Measurements from ENCODE around the gene KCTD4. TPM values are rescaled to one million over a fixed set of nuclear protein-coding genes. Genes with fewer than 3 reads are reported as not detected.

Gene KCTD4
- total and polyA plus RNA-seq, 2 donors (not counting 3 experiments of a cell fraction or from before 2014, with no cell fraction given): not detected

DNA sequence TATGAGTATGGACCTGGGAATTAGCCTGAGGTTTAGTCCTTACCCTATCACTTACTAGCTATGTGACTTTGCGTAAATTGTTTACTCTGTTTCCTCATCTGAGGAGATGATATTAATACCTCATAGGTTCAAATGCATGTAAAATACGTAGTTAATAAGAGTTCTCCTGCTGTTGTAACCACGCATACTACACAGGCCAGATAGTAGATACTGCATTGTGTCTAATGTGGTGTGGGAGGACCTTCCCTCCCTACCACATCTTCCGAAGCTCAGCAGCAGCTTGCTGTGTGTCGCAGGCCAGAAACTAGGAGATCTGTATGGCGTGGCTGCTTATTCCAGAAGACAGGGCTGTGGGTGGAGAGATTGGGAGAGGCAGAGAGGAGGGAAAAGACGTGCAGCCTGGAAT lies 57.5 kb downstream of the KCTD4 start:
- no peak overlapping the region for H2AFZ ChIP-seq (ENCODE audit: low read depth, low read length)
- CTCF ChIA-PET: interaction anchor here (1.1 to 1.5 kb wide), 4 partner anchors 9 to 84 kb away, joined by 3 read pairs; partner anchors contain the start of gene KCTD4
- peaks cover 6% of the 10 kb centered on the region for H3K4me1 ChIP-seq (ENCODE audit: control insufficient read depth, extremely low read depth, insufficient read depth, low read length)
- no peaks in the 10 kb centered on the region for H3K36me3 ChIP-seq (ENCODE audit: control insufficient read depth in 2 of 2, extremely low read depth in 1 of 2, insufficient read depth in 2 of 2, low read length in 2 of 2)
- TF ChIP-seq POLR2A (IDR thresholded peaks at IDR 0.05; ENCODE audit: low read depth, low read length) (no peak), EZH2 (IDR thresholded peaks at IDR 0.05; ENCODE audit: borderline replicate concordance, low read depth, low read length, severe bottlenecking) (no peak), FOS (IDR thresholded peaks at IDR 0.05; ENCODE audit: borderline replicate concordance, insufficient read depth, low read length) (no peak), JUN (IDR thresholded peaks at IDR 0.05; ENCODE audit: borderline replicate concordance, insufficient read depth, insufficient read length, low read depth) (no peak), POLR2AphosphoS5 (IDR thresholded peaks at IDR 0.05; ENCODE audit: insufficient read depth, low read depth, low read length) (no peak), MYC (IDR thresholded peaks at IDR 0.05; ENCODE audit: low read depth, low read length) (no peak), GATA2 (IDR thresholded peaks at IDR 0.05; ENCODE audit: insufficient read depth, insufficient read length, low read depth, low read length) (no peak)
- TF ChIP-seq, protein P1, sequence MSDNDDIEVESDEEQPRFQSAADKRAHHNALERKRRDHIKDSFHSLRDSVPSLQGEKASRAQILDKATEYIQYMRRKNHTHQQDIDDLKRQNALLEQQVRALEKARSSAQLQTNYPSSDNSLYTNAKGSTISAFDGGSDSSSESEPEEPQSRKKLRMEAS (IDR thresholded peaks at IDR 0.05; ENCODE audit: insufficient read depth, insufficient read length): no peak
- TF ChIP-seq, protein P2, sequence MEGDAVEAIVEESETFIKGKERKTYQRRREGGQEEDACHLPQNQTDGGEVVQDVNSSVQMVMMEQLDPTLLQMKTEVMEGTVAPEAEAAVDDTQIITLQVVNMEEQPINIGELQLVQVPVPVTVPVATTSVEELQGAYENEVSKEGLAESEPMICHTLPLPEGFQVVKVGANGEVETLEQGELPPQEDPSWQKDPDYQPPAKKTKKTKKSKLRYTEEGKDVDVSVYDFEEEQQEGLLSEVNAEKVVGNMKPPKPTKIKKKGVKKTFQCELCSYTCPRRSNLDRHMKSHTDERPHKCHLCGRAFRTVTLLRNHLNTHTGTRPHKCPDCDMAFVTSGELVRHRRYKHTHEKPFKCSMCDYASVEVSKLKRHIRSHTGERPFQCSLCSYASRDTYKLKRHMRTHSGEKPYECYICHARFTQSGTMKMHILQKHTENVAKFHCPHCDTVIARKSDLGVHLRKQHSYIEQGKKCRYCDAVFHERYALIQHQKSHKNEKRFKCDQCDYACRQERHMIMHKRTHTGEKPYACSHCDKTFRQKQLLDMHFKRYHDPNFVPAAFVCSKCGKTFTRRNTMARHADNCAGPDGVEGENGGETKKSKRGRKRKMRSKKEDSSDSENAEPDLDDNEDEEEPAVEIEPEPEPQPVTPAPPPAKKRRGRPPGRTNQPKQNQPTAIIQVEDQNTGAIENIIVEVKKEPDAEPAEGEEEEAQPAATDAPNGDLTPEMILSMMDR (IDR thresholded peaks at IDR 0.05; ENCODE audit: extremely low read depth in 1 of 2, insufficient read depth in 1 of 2, low read depth in 1 of 2, low read length in 2 of 2): no peak
- no peak overlapping the region for H3K4me3 ChIP-seq (replicated peaks in 1 of 3; ENCODE audit: insufficient read depth in 1 of 3, low read depth in 1 of 3, low read length in 3 of 3)
- no TSS peak for BruUV-seq (replicated peaks)
- POLR2A ChIA-PET: no interaction called here
- H4K20me1 ChIP-seq (replicated peaks; ENCODE audit: control insufficient read depth, extremely low read depth, insufficient read depth, low read length): no peaks in the 10 kb centered on the region
- H3K9me1 ChIP-seq (replicated peaks; ENCODE audit: control insufficient read depth, extremely low read depth, insufficient read depth, low read length): no peaks in the 10 kb centered on the region
- intact Hi-C loops (cut with micrococcal nuclease) (no loop called here), dilution Hi-C loops (cut with MboI; ENCODE audit: extremely low pct_ligation_motif_present, low sequenced_read_pairs) (no loop called here)
- H3K4me2 ChIP-seq (ENCODE audit: insufficient read depth, low read length): no peak overlapping the region
- H3K9ac ChIP-seq (replicated peaks; ENCODE audit: extremely low read depth, insufficient read depth, low read length): no peak overlapping the region
- FAIRE-seq (no peak), DNase-seq (ENCODE audit: low read depth, low spot score) (no peak)
- peaks cover 44% of the 10 kb centered on the region for H3K79me2 ChIP-seq (ENCODE audit: control insufficient read depth, insufficient read depth, low read length)
- H3K27me3 ChIP-seq (ENCODE audit: control insufficient read depth in 2 of 2, insufficient read depth in 2 of 2, low read length in 2 of 2): no peaks in the 10 kb centered on the region
- H3K27ac ChIP-seq (ENCODE audit: insufficient read depth, low read depth, low read length): no peak overlapping the region
- no peaks in the 10 kb centered on the region for H3K9me3 ChIP-seq (replicated peaks; ENCODE audit: control insufficient read depth, insufficient read depth, low read length)

Other genes with a start within 250 kb of the KCTD4 start
- 6.9 and 7.4 TPM in 2 replicates for gene NUFIP1, start 211.6 kb downstream of the KCTD4 start, total RNA-seq
- gene NUFIP1, start 211.6 kb downstream of the KCTD4 start, polyA plus RNA-seq: 1.1 and 1.4 TPM in 2 replicates
- gene GPALPP1, start 211.5 kb downstream of the KCTD4 start, total RNA-seq: 26.1 and 28.2 TPM in 2 replicates
- gene GPALPP1, start 211.5 kb downstream of the KCTD4 start, polyA plus RNA-seq: 7.6 and 8.5 TPM in 2 replicates
- gene GTF2F2, start 80.5 kb downstream of the KCTD4 start, total RNA-seq: 22.7 and 23.6 TPM in 2 replicates
- 5.0 and 7.5 TPM in 2 replicates for gene GTF2F2, start 80.5 kb downstream of the KCTD4 start, polyA plus RNA-seq
- 2,923 and 2,993 TPM in 2 replicates for gene TPT1, start 140.1 kb upstream of the KCTD4 start, total RNA-seq
- gene TPT1, start 140.1 kb upstream of the KCTD4 start, polyA plus RNA-seq: 2,609 and 4,330 TPM in 2 replicates
- 27.0 and 28.9 TPM in 2 replicates for gene SLC25A30, start 217.3 kb upstream of the KCTD4 start, total RNA-seq
- gene SLC25A30, start 217.3 kb upstream of the KCTD4 start, polyA plus RNA-seq: 12.2 and 13.3 TPM in 2 replicates